ENCODE data around the gene CD44. TPM values are rescaled to one million over a fixed set of nuclear protein-coding genes. Genes with fewer than 3 reads are reported as not detected.

Gene CD44
- total and polyA plus RNA-seq, 10 of the 15 experiments (the other 5 are each of a cell fraction or from before 2014, with no cell fraction given) = 57.1 to 293 (median 120) TPM

DNA sequence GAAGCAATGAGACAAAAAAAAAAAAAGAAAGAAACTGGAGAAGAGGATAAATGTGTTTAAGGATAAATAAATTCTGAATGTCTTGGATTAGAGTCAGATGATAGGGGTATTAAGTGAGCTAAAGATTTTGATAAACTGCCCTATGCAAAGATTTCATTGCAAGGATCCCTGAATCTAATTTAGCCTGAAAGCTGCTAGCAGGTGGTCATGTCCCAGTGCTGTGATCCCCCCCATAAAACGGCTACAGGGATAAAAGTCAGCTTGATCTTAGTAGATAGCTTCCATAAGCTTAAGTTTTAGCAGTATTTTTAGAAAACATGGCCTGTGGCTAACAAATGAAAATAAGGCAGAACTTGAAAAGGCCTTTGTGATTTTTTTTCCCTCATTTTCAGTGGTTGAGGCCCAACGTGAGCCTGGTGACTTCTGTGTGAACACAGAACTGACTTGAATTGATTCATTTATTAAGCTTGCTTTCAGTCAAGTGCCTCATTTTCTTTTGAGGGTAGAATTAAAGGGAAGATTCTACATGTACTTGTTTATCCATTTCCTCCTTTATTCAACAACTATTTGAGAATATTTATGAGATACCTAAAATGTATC lies 44.5 kb downstream of the CD44 start (continued):
- TF ChIP-seq, protein P1, sequence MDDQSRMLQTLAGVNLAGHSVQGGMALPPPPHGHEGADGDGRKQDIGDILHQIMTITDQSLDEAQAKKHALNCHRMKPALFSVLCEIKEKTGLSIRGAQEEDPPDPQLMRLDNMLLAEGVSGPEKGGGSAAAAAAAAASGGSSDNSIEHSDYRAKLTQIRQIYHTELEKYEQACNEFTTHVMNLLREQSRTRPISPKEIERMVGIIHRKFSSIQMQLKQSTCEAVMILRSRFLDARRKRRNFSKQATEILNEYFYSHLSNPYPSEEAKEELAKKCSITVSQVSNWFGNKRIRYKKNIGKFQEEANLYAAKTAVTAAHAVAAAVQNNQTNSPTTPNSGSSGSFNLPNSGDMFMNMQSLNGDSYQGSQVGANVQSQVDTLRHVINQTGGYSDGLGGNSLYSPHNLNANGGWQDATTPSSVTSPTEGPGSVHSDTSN (IDR thresholded peaks at IDR 0.05; ENCODE audit: insufficient replicate concordance, low read depth, low read length) = no peak
- TF ChIP-seq HDAC6 (IDR thresholded peaks at IDR 0.05; ENCODE audit: unreplicated experiment) (no peak), POLR2AphosphoS5 (IDR thresholded peaks at IDR 0.05; ENCODE audit: low read length) (no peak), IRF4 (IDR thresholded peaks at IDR 0.05; ENCODE audit: low read depth, low read length) (no peak), BCL11A (IDR thresholded peaks at IDR 0.05; ENCODE audit: low read depth, low read length) (no peak), JUNB (IDR thresholded peaks at IDR 0.05) (no peak), ZNF24 (IDR thresholded peaks at IDR 0.05) (no peak)
- TF ChIP-seq, protein P2, sequence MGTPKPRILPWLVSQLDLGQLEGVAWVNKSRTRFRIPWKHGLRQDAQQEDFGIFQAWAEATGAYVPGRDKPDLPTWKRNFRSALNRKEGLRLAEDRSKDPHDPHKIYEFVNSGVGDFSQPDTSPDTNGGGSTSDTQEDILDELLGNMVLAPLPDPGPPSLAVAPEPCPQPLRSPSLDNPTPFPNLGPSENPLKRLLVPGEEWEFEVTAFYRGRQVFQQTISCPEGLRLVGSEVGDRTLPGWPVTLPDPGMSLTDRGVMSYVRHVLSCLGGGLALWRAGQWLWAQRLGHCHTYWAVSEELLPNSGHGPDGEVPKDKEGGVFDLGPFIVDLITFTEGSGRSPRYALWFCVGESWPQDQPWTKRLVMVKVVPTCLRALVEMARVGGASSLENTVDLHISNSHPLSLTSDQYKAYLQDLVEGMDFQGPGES (IDR thresholded peaks at IDR 0.05) = no peak

DNA sequence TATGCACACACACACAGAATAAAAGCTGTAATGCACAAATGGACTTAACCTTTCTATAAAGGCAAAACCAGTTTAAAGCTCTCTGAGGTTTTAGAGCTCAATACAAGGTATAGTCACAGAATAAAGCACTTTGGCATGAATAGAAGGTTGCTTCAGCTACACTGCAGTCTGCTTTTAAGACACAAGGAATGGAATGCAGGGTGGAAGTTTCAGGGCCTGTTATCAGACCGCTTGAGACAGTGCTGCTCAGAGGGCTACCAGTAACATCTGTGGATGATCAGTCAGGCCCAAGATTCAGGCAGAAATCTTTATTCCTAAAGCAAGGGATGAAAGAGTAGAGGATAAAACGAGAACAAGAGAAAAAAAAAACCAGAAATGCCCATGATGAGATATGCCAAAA lies 46.7 kb downstream of the CD44 start:
- H3K4me2 ChIP-seq (ENCODE audit: control insufficient read depth, insufficient read depth) = no peak overlapping the region
- no peak overlapping the region for H3K4me3 ChIP-seq
- in situ Hi-C loops (cut with MboI) = no loop called here
- no TSS peak for BruUV-seq (replicated peaks)
- no peak overlapping the region for H3K27ac ChIP-seq (ENCODE audit: control insufficient read depth, insufficient read depth)
- H3K9me3 ChIP-seq (replicated peaks; ENCODE audit: control insufficient read depth, insufficient read depth, low read length) = no peaks in the 10 kb centered on the region
- SMC1A ChIA-PET (ENCODE audit: uncharacterized antibody, unreplicated experiment) = interaction anchor here (0.8 to 19.2 kb wide), 6 partner anchors 9 to 183 kb away, joined by 3 to 260 read pairs (median 4); partner anchors contain the start of gene CD44
- peaks cover 26% of the 10 kb centered on the region for H3K4me1 ChIP-seq (ENCODE audit: control insufficient read depth, insufficient read depth, low read length)
- no peak overlapping the region for H2AFZ ChIP-seq (ENCODE audit: control insufficient read depth, low read depth, low read length)
- no peaks in the 10 kb centered on the region for H4K20me1 ChIP-seq (ENCODE audit: control insufficient read depth, insufficient read depth)
- ATAC-seq (no peak), DNase-seq (ENCODE audit: low read depth, low spot score) (no peak), FAIRE-seq (no peak)
- H3K27me3 ChIP-seq (replicated peaks in 1 of 2; ENCODE audit: control insufficient read depth in 2 of 2, insufficient read depth in 2 of 2, low read length in 1 of 2) = no peaks in the 10 kb centered on the region
- intact Hi-C loops (cut with micrococcal nuclease; ENCODE audit: unreplicated experiment) = no loop called here
- no peaks in the 10 kb centered on the region; the same call in 1 of the 2 replicates for H3K79me2 ChIP-seq (ENCODE audit: control insufficient read depth, insufficient read depth, low read length)
- peaks cover 4 to 6% of the 10 kb centered on the region in 2 experiments; a peak in 3 of 4 replicates for H3K36me3 ChIP-seq (ENCODE audit: control insufficient read depth in 2 of 2, insufficient read depth in 2 of 2, low read length in 1 of 2)
- POLR2A ChIA-PET = no interaction called here
- H3K9ac ChIP-seq (ENCODE audit: control insufficient read depth, insufficient read depth, low read length) = no peak overlapping the region
- WGBS (ENCODE audit: insufficient coverage, insufficient replicate concordance, low lambda C conversion rate, missing lambda C conversion rate) = 93% methylated on average over 2 of the region's 2 CpGs
- RAD21 ChIA-PET (ENCODE audit: unreplicated experiment) = interaction anchor here (1.4 kb wide), 1 partner anchor 18 kb away, joined by 3 read pairs; no protein-coding TSS in a partner anchor
- CTCF ChIA-PET = no interaction called here
- TF ChIP-seq SMAD1 (IDR thresholded peaks at IDR 0.05; ENCODE audit: low read depth, partially characterized antibody) (no peak), KDM1A (IDR thresholded peaks at IDR 0.05; ENCODE audit: borderline replicate concordance) (no peak), TCF7 (IDR thresholded peaks at IDR 0.05; ENCODE audit: borderline replicate concordance) (no peak), KAT2A (conservative IDR thresholded peaks at IDR 0.05; ENCODE audit: control insufficient read depth, low read depth, low read length) (no peak), GATAD2B (conservative IDR thresholded peaks at IDR 0.05; ENCODE audit: low read depth) (no peak), CBFB (IDR thresholded peaks at IDR 0.05; ENCODE audit: low read depth) (no peak), EZH2 (IDR thresholded peaks at IDR 0.05; ENCODE audit: borderline replicate concordance, control insufficient read depth, low read depth, low read length) (no peak), ZNF207 (IDR thresholded peaks at IDR 0.05; ENCODE audit: borderline replicate concordance) (no peak), TAF1 (IDR thresholded peaks at IDR 0.05; ENCODE audit: borderline replicate concordance, low read depth, low read length) (no peak), IRF4 (IDR thresholded peaks at IDR 0.05; ENCODE audit: low read depth, low read length) (no peak)
- TF ChIP-seq, protein P2 (IDR thresholded peaks at IDR 0.05) = no peak
- TF ChIP-seq, protein P3, sequence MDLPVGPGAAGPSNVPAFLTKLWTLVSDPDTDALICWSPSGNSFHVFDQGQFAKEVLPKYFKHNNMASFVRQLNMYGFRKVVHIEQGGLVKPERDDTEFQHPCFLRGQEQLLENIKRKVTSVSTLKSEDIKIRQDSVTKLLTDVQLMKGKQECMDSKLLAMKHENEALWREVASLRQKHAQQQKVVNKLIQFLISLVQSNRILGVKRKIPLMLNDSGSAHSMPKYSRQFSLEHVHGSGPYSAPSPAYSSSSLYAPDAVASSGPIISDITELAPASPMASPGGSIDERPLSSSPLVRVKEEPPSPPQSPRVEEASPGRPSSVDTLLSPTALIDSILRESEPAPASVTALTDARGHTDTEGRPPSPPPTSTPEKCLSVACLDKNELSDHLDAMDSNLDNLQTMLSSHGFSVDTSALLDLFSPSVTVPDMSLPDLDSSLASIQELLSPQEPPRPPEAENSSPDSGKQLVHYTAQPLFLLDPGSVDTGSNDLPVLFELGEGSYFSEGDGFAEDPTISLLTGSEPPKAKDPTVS (IDR thresholded peaks at IDR 0.05; ENCODE audit: low read depth, low read length) = no peak

Data from GM12878 (cell line).